IPS DF 6.9 (cell line): Measurements from ENCODE around the gene UBE2E1.

Experiments used
- DNase-seq: peaks from one replicate; pipeline ENCODE4 v3.0.0-alpha.2; 2013; ENCODE audit warnings: low read depth, low spot score
- H3K27ac ChIP-seq: one replicate; pipeline ENCODE4 v1.5.1; 2013; ENCODE audit warnings: low read length, control low read depth
- H3K27me3 ChIP-seq: 2 replicates; pipeline ENCODE4 v1.6.1; 2013; ENCODE audit warnings: mild to moderate bottlenecking, low read length; ENCODE audit not compliant: control insufficient read depth, insufficient read depth
- H3K36me3 ChIP-seq: 2 replicates; pipeline ENCODE4 v1.6.1; 2013; ENCODE audit warnings: low read length; ENCODE audit not compliant: control insufficient read depth, insufficient read depth
- H3K4me1 ChIP-seq: 2 replicates; pipeline ENCODE4 v1.6.1; 2013; ENCODE audit warnings: low read length; ENCODE audit not compliant: control insufficient read depth, insufficient read depth
- H3K4me3 ChIP-seq: 2 replicates; pipeline ENCODE4 v1.5.1; 2013; ENCODE audit warnings: mild to moderate bottlenecking, low read length
- H3K9me3 ChIP-seq: 2 replicates; pipeline ENCODE4 v1.6.1; 2013; ENCODE audit warnings: low read length, inconsistent platforms; ENCODE audit not compliant: control insufficient read depth, insufficient read depth
- WGBS: extraction: QIAGEN DNeasy Blood & Tissue Kit; methylation state at CpG from one replicate; pipeline ENCODE4 v1.1.7; 2013; ENCODE audit warnings: mixed read lengths, missing lambda C conversion rate; ENCODE audit not compliant: insufficient read length, insufficient coverage; 5-methylcytosine and 5-hydroxymethylcytosine counted together

UBE2E1 gene

GRCh38 chr3:23923786-23924185 lies 118.0 kb downstream of the UBE2E1 start:
- no peaks in the 10 kb centered on the region for H3K4me1 ChIP-seq
- H3K4me3 ChIP-seq, result no peak overlapping the region
- WGBS, result no CpG with 5 or more reads among the region's 2 CpGs
- no peaks in the 10 kb centered on the region for H3K9me3 ChIP-seq
- DNase-seq, result no peak
- no peak overlapping the region for H3K27ac ChIP-seq
- H3K27me3 ChIP-seq, result no peaks in the 10 kb centered on the region
- H3K36me3 ChIP-seq, result peaks cover 9% of the 10 kb centered on the region; the same call in 1 of the 2 replicates

GRCh38 chr3:23926246-23926645 lies 120.5 kb downstream of the UBE2E1 start:
- H3K4me3 ChIP-seq, result no peak overlapping the region
- no peaks in the 10 kb centered on the region for H3K4me1 ChIP-seq
- WGBS, result no CpG with 5 or more reads among the region's 7 CpGs
- no peaks in the 10 kb centered on the region for H3K36me3 ChIP-seq
- H3K27me3 ChIP-seq, result no peaks in the 10 kb centered on the region
- H3K27ac ChIP-seq, result no peak overlapping the region
- H3K9me3 ChIP-seq, result no peaks in the 10 kb centered on the region
- no peak for DNase-seq

GRCh38 chr3:23926736-23927135 lies 121.0 kb downstream of the UBE2E1 start:
- Histone ChIP-seq H3K27ac (no peak overlapping the region), H3K27me3 (no peaks in the 10 kb centered on the region), H3K4me1 (no peaks in the 10 kb centered on the region), H3K9me3 (no peaks in the 10 kb centered on the region), H3K36me3 (no peaks in the 10 kb centered on the region), H3K4me3 (no peak overlapping the region)
- WGBS, result no CpG with 5 or more reads among the region's 3 CpGs
- DNase-seq, result no peak

- WGBS, result no CpG with 5 or more reads among the region's 8 CpGs
Measured at GRCh38 chr3:23928524-23928923, 122.8 kb downstream of the UBE2E1 start.

GRCh38 chr3:23931597-23931996 lies 125.8 kb downstream of the UBE2E1 start:
- Histone ChIP-seq H3K4me1 (no peaks in the 10 kb centered on the region), H3K27ac (no peak overlapping the region), H3K27me3 (no peaks in the 10 kb centered on the region), H3K4me3 (no peak overlapping the region), H3K9me3 (no peaks in the 10 kb centered on the region), H3K36me3 (no peaks in the 10 kb centered on the region)
- no CpG with 5 or more reads among the region's 3 CpGs for WGBS
- DNase-seq, result no peak

More at GRCh38 chr3:23928524-23928923, 122.8 kb downstream of the UBE2E1 start:
- Histone ChIP-seq H3K4me3 (no peak overlapping the region), H3K27me3 (no peaks in the 10 kb centered on the region), H3K27ac (no peak overlapping the region), H3K9me3 (no peaks in the 10 kb centered on the region), H3K4me1 (no peaks in the 10 kb centered on the region), H3K36me3 (no peaks in the 10 kb centered on the region)
- no peak for DNase-seq

GRCh38 chr3:23932571-23932970 lies 126.8 kb downstream of the UBE2E1 start:
- Histone ChIP-seq H3K27me3 (no peaks in the 10 kb centered on the region), H3K4me1 (no peaks in the 10 kb centered on the region), H3K9me3 (no peaks in the 10 kb centered on the region), H3K4me3 (no peak overlapping the region), H3K36me3 (no peaks in the 10 kb centered on the region), H3K27ac (no peak overlapping the region)
- WGBS, result no CpG with 5 or more reads among the region's 4 CpGs
- DNase-seq, result no peak

- Histone ChIP-seq H3K36me3 (no peaks in the 10 kb centered on the region), H3K27ac (no peak overlapping the region), H3K9me3 (no peaks in the 10 kb centered on the region), H3K27me3 (no peaks in the 10 kb centered on the region), H3K4me1 (no peaks in the 10 kb centered on the region; the same call in 1 of the 2 replicates), H3K4me3 (no peak overlapping the region)
- no CpG with 5 or more reads among the region's 4 CpGs for WGBS
- no peak for DNase-seq
Measured at GRCh38 chr3:23934253-23934652, 128.5 kb downstream of the UBE2E1 start.

GRCh38 chr3:23937296-23937695 lies 131.5 kb downstream of the UBE2E1 start:
- no peak for DNase-seq
- no peak overlapping the region for H3K27ac ChIP-seq
- no peaks in the 10 kb centered on the region for H3K36me3 ChIP-seq
- H3K4me3 ChIP-seq, result no peak overlapping the region
- no peaks in the 10 kb centered on the region for H3K9me3 ChIP-seq
- no peaks in the 10 kb centered on the region; the same call in 1 of the 2 replicates for H3K4me1 ChIP-seq
- no peaks in the 10 kb centered on the region for H3K27me3 ChIP-seq
- no CpG with 5 or more reads among the region's 1 CpG for WGBS

GRCh38 chr3:23938688-23939087 lies 132.9 kb downstream of the UBE2E1 start:
- H3K4me3 ChIP-seq, result no peak overlapping the region
- no peaks in the 10 kb centered on the region for H3K36me3 ChIP-seq
- H3K27me3 ChIP-seq, result no peaks in the 10 kb centered on the region
- H3K27ac ChIP-seq, result no peak overlapping the region
- no peak for DNase-seq
- H3K4me1 ChIP-seq, result no peaks in the 10 kb centered on the region; the same call in none of the 2 replicates
- H3K9me3 ChIP-seq, result no peaks in the 10 kb centered on the region

- H3K27ac ChIP-seq, result no peak overlapping the region
- no peaks in the 10 kb centered on the region for H3K9me3 ChIP-seq
- no peak overlapping the region for H3K4me3 ChIP-seq
- H3K36me3 ChIP-seq, result no peaks in the 10 kb centered on the region
- no CpG with 5 or more reads among the region's 5 CpGs for WGBS
- no peak for DNase-seq
- H3K27me3 ChIP-seq, result no peaks in the 10 kb centered on the region
- H3K4me1 ChIP-seq, result no peaks in the 10 kb centered on the region; the same call in none of the 2 replicates
Measured at GRCh38 chr3:23940775-23941174, 135.0 kb downstream of the UBE2E1 start.
